GM19240 (cell line): ENCODE measurements around the gene ATF3.

Experiments
- DNase-seq: peaks from one replicate; pipeline ENCODE4 v3.0.0; 2011; ENCODE audit warnings: low spot score; ENCODE audit not compliant: insufficient read length

Gene ATF3

GRCh38 chr1:212608392-212608958 lies at the start of gene ATF3:
Gene ATF3, plus strand, starts transcription at chr1:212608761. Its CDS starts 6,261 bp downstream, at chr1:212615022.
- DNase-seq: peak; percentile 56

GRCh38 chr1:212559929-212560328 lies 48.6 kb upstream of the ATF3 start:
- no peak for DNase-seq

- no peak for DNase-seq
Observed at GRCh38 chr1:212560933-212561460, 47.6 kb upstream of the ATF3 start.

DNA sequence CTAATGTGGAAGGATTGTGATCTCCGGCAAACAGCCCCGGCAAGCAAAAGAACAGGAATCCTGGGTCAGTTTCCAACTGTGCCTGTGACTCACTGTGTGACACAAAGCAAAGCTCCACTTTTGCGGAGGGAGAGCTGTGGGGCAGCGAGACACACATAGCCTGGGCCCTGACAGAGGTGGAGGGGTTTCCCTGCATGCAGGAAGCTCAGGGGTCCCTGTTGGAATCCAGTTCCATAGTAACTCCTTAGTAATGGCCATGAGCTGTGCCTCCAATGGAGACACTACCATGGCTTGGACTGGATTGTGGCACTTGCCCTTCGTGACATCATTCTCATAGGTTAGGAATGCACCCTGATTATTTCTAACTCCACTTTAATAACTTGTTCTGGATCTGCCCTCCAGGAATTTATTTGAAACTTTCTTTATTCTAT lies 47.0 kb upstream of the ATF3 start:
- DNase-seq: no peak

- DNase-seq: no peak
Observed at GRCh38 chr1:212562771-212563170, 45.8 kb upstream of the ATF3 start.

DNA sequence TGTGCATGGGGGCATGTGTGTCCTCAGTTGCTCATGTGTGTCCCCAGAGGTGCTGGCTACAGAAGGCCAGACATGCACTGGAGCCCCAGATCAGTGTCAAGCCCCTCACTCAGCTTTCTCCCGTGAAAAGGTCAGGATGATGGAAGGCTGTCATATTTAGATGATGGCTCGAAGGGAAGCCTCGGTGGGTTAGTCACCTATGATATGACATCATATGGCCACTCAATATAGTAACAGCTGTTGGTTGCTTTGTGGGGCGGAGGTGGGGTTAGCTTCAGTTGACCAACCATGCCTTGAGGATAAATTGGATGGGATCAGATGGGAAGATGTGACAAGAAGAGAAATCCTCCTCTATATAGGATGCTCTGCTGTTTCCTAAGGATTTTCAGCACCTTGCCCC lies 43.5 kb upstream of the ATF3 start:
- no peak for DNase-seq

GRCh38 chr1:212565571-212566305 lies 42.8 kb upstream of the ATF3 start:
- no peak for DNase-seq

DNA sequence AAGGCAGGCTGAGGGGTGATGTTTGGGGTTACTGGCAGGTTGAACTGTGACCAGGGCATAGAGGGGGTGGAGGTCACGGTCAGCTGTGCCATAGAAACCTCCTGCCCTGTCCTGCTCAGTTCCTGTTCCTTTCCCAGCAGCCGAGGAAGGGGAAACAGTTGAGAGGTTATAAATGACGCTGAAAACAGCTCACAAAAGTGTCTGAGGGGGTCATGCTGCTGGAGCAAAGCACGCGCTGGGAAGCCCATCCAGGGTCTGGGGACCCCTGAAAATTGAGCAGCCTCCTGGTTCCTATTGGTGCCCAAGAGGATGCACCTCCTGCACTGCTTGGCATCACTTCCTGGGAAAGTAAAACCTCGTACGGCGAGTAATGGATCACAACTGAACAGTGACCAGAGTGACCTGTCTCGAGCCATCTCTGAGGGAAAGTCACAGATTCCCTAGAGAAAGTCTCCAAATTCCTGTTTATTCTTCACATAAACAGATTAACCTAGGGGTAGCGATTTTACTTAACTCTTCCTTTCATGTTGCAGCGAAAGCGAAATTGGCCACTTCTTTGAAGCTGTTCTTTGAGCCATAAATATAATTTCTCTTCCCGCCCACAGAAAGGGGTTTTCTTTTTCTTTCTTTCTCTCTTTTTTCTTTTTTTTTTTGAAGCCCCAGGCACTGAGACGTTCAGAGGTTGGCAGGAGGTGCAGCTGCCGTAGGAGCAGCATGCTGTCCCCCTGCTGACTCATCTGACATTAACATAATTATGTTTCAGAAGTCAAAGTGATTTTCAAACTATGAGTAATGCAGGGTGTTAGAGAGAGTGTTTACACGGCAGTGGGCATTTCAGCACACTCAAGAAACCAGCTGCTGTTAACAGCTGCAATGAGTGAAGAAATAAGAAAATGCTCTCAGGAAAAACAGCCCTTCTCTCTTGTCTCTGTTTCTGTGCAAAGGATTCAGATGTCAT lies 41.8 kb upstream of the ATF3 start:
- DNase-seq: peak; percentile 64

DNA sequence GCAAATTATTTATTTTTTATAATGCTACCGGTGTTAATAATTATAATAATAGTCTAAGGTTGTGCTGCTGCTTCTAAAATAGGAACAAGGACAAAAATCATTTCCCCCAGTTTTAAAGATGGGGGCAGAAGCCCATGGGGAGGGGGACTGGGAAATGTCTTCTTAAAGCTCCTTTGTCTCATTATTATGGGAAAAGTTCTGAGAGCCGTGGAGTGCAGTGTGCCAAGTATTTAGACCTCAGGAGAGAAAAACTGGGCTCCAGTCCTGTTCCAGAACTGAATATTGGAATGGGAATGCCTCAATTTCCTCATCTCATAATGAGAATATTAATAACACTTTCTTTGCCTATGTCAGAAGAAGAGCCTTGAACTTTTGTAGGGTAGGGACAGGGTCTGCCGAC lies 40.9 kb upstream of the ATF3 start:
- no peak for DNase-seq

DNA sequence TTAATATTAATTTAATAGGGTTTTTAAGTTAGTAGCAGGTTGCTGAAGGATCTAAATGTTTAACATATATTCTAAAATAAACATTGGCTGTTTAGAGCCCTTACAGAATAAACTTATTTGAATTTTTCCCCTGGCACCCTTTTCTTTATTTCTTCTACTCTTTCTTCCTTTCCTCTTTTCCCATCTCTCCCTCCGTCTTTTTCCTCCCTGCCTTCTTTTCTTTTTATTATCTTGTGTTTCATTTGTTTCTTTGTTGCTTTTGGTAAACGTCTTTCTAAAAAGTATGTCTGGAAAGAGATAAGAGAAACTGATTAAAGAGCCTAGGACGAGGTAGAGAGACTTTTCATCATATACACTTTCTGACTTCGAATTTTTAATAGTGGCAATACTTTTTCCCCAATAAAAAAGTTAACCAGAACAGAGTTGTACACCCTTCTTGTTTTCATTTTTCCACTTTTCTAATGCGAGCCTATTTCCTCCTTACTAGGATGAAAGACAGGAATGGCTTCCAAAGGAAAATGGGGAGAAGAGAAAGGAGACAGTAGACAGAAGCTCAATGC lies 39.5 kb upstream of the ATF3 start:
- DNase-seq: no peak

- no peak for DNase-seq
Observed at GRCh38 chr1:212574732-212575131, 33.8 kb upstream of the ATF3 start.

GRCh38 chr1:212575333-212575732 lies 33.2 kb upstream of the ATF3 start:
- DNase-seq: no peak

DNA sequence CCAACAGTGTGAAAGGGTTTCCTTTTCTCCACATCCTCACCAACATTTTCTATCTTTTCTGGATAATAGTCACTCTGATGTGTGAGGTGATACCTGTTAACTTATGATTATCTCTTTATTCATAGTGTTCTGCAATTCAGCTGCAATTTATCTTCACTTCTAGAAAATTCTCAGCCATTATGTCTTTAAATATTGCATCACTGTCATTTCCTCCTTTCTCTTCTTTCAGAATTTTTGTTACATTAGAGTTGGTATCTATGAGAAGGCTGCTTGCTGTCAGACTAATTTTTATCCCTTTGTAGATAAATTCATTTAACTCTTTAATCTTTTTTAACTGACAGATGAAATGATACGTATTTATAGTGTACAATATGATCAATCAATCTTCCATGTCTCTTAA lies 30.5 kb upstream of the ATF3 start:
- DNase-seq: no peak

DNA sequence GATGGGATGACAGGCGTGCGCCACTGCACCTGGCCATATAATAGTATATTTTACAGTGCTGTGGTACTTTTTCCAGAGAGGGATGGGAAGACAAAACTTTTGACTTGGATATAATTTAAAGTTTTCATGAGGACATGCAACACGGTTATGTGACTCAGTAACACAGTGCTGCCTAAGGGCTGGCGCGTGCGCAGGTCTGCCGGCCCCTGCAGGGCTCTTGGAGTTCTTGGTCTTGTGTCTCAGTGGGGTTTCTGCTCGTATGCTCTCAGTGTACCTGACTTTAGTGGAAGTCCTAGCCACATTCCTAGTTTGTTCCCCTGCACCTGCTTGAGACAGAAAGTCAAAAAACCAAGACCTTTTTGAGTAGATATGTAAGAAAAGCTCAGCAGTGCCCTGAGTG lies 27.5 kb upstream of the ATF3 start:
- DNase-seq: no peak

DNA sequence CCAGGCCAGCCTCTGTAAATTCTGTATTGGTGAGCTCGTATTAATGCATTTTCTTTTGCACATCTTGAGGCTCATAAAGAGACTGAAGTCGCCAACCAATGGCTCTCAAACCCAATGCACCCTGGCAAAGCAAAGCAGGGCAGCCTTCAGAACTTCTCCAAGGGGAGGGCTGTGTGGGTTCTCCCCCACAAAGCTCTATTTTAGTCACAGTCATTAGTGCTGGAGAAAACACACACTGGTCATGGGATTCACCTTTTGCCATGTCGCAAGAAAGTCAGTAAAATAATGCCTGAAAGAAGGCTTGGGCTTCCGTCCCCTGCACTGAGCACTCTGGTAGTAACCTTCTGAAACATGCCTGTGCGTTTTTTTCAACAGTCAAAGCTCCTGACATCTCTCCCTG lies 26.3 kb upstream of the ATF3 start:
- DNase-seq: no peak

DNA sequence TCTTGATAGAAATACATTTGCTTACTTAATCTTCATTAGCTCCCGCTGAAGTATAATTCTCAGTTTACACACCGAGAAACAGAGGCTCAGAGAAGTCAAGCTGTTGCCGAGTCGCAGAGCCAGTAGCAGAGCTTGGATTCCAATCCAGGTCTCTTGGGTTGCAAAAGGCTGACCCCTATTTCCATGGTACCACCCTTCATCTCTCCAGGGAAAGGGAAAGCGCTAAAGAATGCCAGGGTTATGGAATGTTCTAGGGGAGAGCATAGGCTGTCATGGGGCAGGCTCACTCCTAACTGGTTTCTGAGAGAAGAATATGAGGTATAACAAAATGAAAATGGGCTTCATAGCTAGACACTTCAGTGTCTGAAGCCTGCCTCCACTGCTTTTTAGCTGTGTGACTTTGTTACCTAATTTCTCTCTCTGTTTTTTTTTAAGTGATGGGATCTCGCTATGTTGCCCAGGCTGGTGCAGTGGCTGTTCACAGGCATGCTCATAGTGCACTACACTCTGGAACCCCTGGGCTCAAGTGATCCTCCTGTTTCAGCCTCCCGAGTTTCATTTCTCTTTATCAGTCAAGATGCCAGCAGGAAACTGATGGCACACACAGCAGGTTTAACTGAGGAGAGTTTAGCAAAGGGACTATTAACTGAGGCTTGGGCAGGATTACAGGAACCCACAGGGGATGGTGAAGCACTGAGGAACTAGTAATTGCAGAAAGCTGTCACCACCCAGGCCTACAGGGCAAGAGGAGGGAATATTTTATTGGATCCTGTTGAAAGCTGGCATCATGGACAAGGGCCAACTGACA lies 25.5 kb upstream of the ATF3 start:
- DNase-seq: no peak

GRCh38 chr1:212583643-212584042 lies 24.9 kb upstream of the ATF3 start:
- DNase-seq: no peak

- DNase-seq: no peak
Observed at GRCh38 chr1:212584092-212584886, 24.3 kb upstream of the ATF3 start.

DNA sequence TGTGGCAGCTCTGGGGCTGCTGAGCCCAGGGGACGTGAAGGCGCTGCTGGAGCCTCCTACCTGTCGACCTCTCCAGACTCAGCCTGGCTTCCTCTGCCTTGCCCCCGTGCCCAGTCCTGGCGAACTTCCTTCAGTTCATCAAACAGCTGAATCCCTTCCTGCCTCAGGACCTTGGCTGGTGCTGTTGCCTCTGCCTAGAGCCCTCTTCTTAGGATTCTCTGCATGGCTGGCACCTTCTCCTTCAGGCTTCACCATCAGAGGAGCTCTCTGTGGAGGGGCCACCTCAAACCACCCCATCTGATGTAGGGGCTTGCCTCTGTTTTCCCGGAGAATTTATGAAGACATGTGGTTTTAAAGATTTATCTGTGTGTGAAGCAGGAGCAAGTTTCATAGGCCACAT lies 23.4 kb upstream of the ATF3 start:
- DNase-seq: no peak
